GM12878 (cell line): ENCODE data around the gene ZWILCH. TPM values are rescaled to one million over a fixed set of nuclear protein-coding genes. Genes with fewer than 3 reads are reported as not detected.
"Not testable (repeated sequence)": the region's sequence is repeated elsewhere in the genome, so short reads cannot be mapped to it uniquely, and the experiment has no call there.

Experiments used
- ATAC-seq: fragments of 200-7000 bp; cut with Tn5 transposase; 3 replicates; pipeline ENCODE4 v1.9.1; 2020; ENCODE audit warnings: mild to moderate bottlenecking, moderate library complexity
- BruUV-seq: library from RNA; stranded (reverse); fragments of 400-500 nt; replicated peaks from 2 replicates; lab custom pipeline; 2021; lab: Mats Ljungman, UMichigan
- CTCF ChIA-PET: fragments of 300-600 bp; sonication (Branson Sonifier 250); formaldehyde crosslinking; extraction: SDS; loops from one replicate; lab custom pipeline; 2021; ENCODE audit warnings: inconsistent platforms; lab: Yijun Ruan, JAX
- POLR2A ChIA-PET: fragments of 350-600 bp; formaldehyde crosslinking; extraction: SDS; loops from one replicate; lab custom pipeline; 2021; ENCODE audit warnings: inconsistent platforms; lab: Charles Lee
- RAD21 ChIA-PET: fragments of 300-600 bp; sonication (Branson Sonifier 250); formaldehyde crosslinking; loops from one replicate; lab custom pipeline; 2023; ENCODE audit warnings: antibody characterized with exemption; ENCODE audit not compliant: unreplicated experiment; lab: Charles Lee
- SMC1A ChIA-PET: fragments of 300-600 bp; sonication (Branson Sonifier 250); formaldehyde crosslinking; loops from one replicate; lab custom pipeline; 2023; ENCODE audit not compliant: unreplicated experiment, uncharacterized antibody; lab: Charles Lee
- DNase-seq: peaks from one replicate; pipeline ENCODE4 v3.0.0-alpha.2; 2011; ENCODE audit warnings: low read depth, low spot score
- FAIRE-seq: peaks from 3 replicates; lab custom pipeline; 2011; peaks lifted over from hg19 to GRCh38; lab: Jason Lieb, UNC
- H2AFZ ChIP-seq: 2 replicates; pipeline ENCODE4 v1.6.0; 2011; ENCODE audit warnings: low read depth, low read length, control low read depth; ENCODE audit not compliant: control insufficient read depth
- H3K27ac ChIP-seq: 2 replicates; pipeline ENCODE4 v1.5.1; 2011; ENCODE audit warnings: control low read depth; ENCODE audit not compliant: control insufficient read depth, insufficient read depth
- H3K27me3 ChIP-seq, 2 experiments: replicated peaks in 1 of 2; 2 replicates each; pipeline versions ENCODE4 v1.6.0 to v1.6.1; 2011; ENCODE audit warnings: low read length in 1 of 2; ENCODE audit not compliant: control insufficient read depth in 2 of 2, insufficient read depth in 2 of 2
- H3K36me3 ChIP-seq, 2 experiments: 2 replicates each; pipeline ENCODE4 v1.5.1; 2011; ENCODE audit warnings: low read length in 1 of 2; ENCODE audit not compliant: control insufficient read depth in 2 of 2, insufficient read depth in 2 of 2
- H3K4me1 ChIP-seq: 2 replicates; pipeline ENCODE4 v1.6.1; 2011; ENCODE audit warnings: mild to moderate bottlenecking, low read length, moderate library complexity, mixed read lengths; ENCODE audit not compliant: control insufficient read depth, insufficient read depth
- H3K4me2 ChIP-seq: 2 replicates; pipeline ENCODE4 v1.6.0; 2011; ENCODE audit warnings: control low read depth; ENCODE audit not compliant: control insufficient read depth, insufficient read depth
- H3K4me3 ChIP-seq: fragments of 200-600 bp; sonication (generic); 2 replicates; pipeline ENCODE4 v1.5.1; 2016
- H3K79me2 ChIP-seq: 2 replicates; pipeline ENCODE4 v1.6.0; 2011; ENCODE audit warnings: low read length; ENCODE audit not compliant: control insufficient read depth, insufficient read depth
- H3K9ac ChIP-seq: 2 replicates; pipeline ENCODE4 v1.8.0; 2011; ENCODE audit warnings: low read length, control low read depth, mixed read lengths; ENCODE audit not compliant: control insufficient read depth, insufficient read depth
- H3K9me3 ChIP-seq: replicated peaks from 3 replicates; pipeline ENCODE4 v1.5.1; 2011; ENCODE audit warnings: mild to moderate bottlenecking, low read length; ENCODE audit not compliant: control insufficient read depth, insufficient read depth
- H4K20me1 ChIP-seq: 2 replicates; pipeline ENCODE4 v1.6.0; 2011; ENCODE audit not compliant: control insufficient read depth, insufficient read depth
- IRF4 ChIP-seq: IDR thresholded peaks from 2 replicates; pipeline ENCODE4 v1.6.1; 2011; ENCODE audit warnings: low read depth, low read length
- NR2F1 ChIP-seq: fragments of 450-650 bp; conservative IDR thresholded peaks from 2 replicates; pipeline ENCODE4 v1.6.1; 2017; ENCODE audit warnings: mild to moderate bottlenecking
- RAD51 ChIP-seq: fragments of 450-650 bp; IDR thresholded peaks from 2 replicates; pipeline ENCODE4 v1.6.1; 2016; ENCODE audit warnings: moderate library complexity, mild to moderate bottlenecking, inconsistent platforms
- ZNF24 ChIP-seq: fragments of 450-650 bp; IDR thresholded peaks from 2 replicates; pipeline ENCODE4 v1.6.1; 2017; ENCODE audit warnings: antibody characterized with exemption, mild to moderate bottlenecking
- WGBS: methylation state at CpG from one replicate; pipeline ENCODE4 v1.1.6; 2016; ENCODE audit warnings: low lambda C conversion rate; ENCODE audit not compliant: insufficient replicate concordance, insufficient coverage; ENCODE audit errors: missing lambda C conversion rate; 5-methylcytosine and 5-hydroxymethylcytosine counted together
- in situ Hi-C: fragments of 300-500 bp; cut with MboI; formaldehyde crosslinking; loops from 9 replicates; pipeline ENCODE4 v1.14.3; 2018; ENCODE audit warnings: mixed read lengths
- intact Hi-C: fragments of 100-400 bp; cut with micrococcal nuclease; formaldehyde crosslinking; loops from one replicate; pipeline ENCODE4 v1.14.2; 2022; ENCODE audit not compliant: unreplicated experiment
- polyA plus RNA-seq, 11 experiments: library from polyadenylated mRNA; depleted of rRNA in 4 of 11; unstranded in 6 of 11; stranded (reverse) in 5 of 11; fragments of >200 nt; fragmentation: Nextera tagmentation in 4 of 11; fragmentation: Illumina TruSeq in 1 of 11; extraction: Ambion mirVana in 4 of 11; extraction: Trizol in 1 of 11; gene quantifications; 1 replicate in 1 of 11; 2 replicates in 10 of 11; pipeline versions ENCODE4 v1.2.1 to v1.2.3, GENCODE V29; 2011 to 2016; ENCODE audit warnings: inconsistent platforms in 2 of 11, missing spikeins in 2 of 11, low read depth in 1 of 11
- total RNA-seq, 4 experiments: library from RNA; depleted of rRNA in 3 of 4; stranded (reverse); fragments of >200 nt in 3 of 4; fragmentation: Illumina TruSeq in 1 of 4; extraction: Trizol in 1 of 4; gene quantifications; 2 replicates each; pipeline versions ENCODE4 v1.2.1 to v1.2.3, GENCODE V29; 2013 to 2021
- TF ChIP-seq, protein P1 (sequence below): fragments of 450-650 bp; IDR thresholded peaks from 2 replicates; pipeline ENCODE4 v1.6.1; 2017; ENCODE audit warnings: low read depth, mild to moderate bottlenecking, moderate library complexity
- TF ChIP-seq, protein P2 (sequence below): fragments of 450-650 bp; IDR thresholded peaks from 2 replicates; pipeline ENCODE4 v1.6.1; 2018; ENCODE audit warnings: mild to moderate bottlenecking, low read depth, moderate library complexity; ENCODE audit not compliant: partially characterized antibody
- TF ChIP-seq, protein P3 (sequence below): IDR thresholded peaks from 2 replicates; pipeline ENCODE4 v1.6.1; 2011; ENCODE audit warnings: mild to moderate bottlenecking, low read depth, low read length, moderate library complexity; ENCODE audit not compliant: insufficient replicate concordance
- TF ChIP-seq, protein P4 (sequence below): IDR thresholded peaks from 2 replicates; pipeline ENCODE4 v1.6.1; 2012; ENCODE audit warnings: low read depth, low read length, improper control_type of control experiment

Gene ZWILCH
- total and polyA plus RNA-seq, 10 of the 15 experiments (the other 5 are each of a cell fraction or from before 2014, with no cell fraction given) = 15.6 to 73.9 (median 32.4) TPM

DNA sequence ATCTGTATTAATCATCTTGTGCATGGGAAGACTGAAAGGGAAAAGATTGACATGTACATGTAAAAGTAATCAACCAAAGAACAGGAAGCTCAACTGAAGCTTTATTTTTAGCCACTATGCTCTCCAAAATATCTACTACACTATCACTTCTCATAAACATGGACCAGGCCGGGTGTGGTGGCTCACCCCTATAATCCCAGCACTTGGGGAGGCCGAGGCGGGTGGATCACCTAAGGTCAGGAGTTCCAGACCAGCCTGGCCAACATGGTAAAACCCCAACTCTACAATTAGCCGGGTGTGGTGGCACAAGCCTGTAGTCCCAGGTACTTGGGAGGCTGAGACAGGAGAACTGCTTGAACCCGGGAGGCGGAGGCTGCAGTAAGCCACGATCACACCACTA is 4.8 kb upstream of the ZWILCH start:
- FAIRE-seq, POLR2A ChIA-PET, H4K20me1 ChIP-seq, H3K27ac ChIP-seq, DNase-seq, BruUV-seq, intact Hi-C loops, ATAC-seq, H2AFZ ChIP-seq, H3K9ac ChIP-seq, H3K4me2 ChIP-seq, H3K4me1 ChIP-seq, H3K27me3 ChIP-seq, H3K9me3 ChIP-seq: not testable (repeated sequence)
- SMC1A ChIA-PET = interaction anchor here (0.8 to 6.2 kb wide), 4 partner anchors 12 to 114 kb away, joined by 3 to 51 read pairs (median 3); partner anchors contain the start of gene MAP2K1
- RAD21 ChIA-PET = interaction anchor here (1.3 kb wide), 1 partner anchor 114 kb away, joined by 3 read pairs; no protein-coding TSS in a partner anchor
- in situ Hi-C loops = loop anchor here (5.0 kb wide), 1 partner anchor 143 kb away; the partner anchor contains the start of gene TIPIN
- peaks cover 66% of the 10 kb centered on the region for H3K79me2 ChIP-seq
- CTCF ChIA-PET = interaction anchor here (0.9 to 5.2 kb wide), 5 partner anchors 12 to 209 kb away, joined by 3 to 103 read pairs (median 44); partner anchors contain the start of genes DIS3L and MAP2K1
- 0 out of 2 replicates have a peak overlapping the region, but pooled peaks have one; percentile 20 for H3K4me3 ChIP-seq
- WGBS = 66% methylated on average over 7 of the region's 7 CpGs
- peaks cover 7 to 34% of the 10 kb centered on the region in 2 experiments for H3K36me3 ChIP-seq

DNA sequence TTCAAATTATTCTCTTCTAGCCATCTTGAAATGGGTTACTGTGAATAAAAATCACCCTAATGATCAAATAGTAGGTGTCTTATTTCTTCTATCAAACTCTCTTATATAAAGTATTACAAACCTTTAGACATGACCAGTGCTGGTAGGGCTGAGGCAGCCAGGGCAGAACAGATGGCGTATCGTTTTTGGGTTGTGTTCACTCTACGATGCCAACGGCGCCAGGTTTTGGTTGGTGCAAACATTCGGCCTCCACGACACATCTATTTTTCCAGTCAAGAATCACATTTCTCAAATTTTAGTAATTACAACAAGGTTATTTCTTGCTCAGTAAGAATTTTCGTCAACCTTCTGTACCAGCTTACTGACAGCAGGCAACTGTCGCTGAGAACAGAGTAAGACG is 2.6 kb upstream of the ZWILCH start:
- ChIA-PET SMC1A (interaction anchor here (1.0 kb wide), 1 partner anchor 64 kb away, joined by 3 read pairs; no protein-coding TSS in a partner anchor), POLR2A (interaction anchor here (1.9 kb wide), 1 partner anchor 30 kb away, joined by 5 read pairs; no protein-coding TSS in a partner anchor), RAD21 (interaction anchor here (0.6 kb wide), 1 partner anchor 116 kb away, joined by 3 read pairs; the partner anchor contains the start of gene MAP2K1), CTCF (interaction anchor here (1.9 kb wide), 1 partner anchor 115 kb away, joined by 11 read pairs; the partner anchor contains the start of gene MAP2K1)
- peak overlapping the region; percentile 39 for H3K4me2 ChIP-seq
- 4% methylated on average over 10 of the region's 10 CpGs for WGBS
- peak overlapping the region; percentile 97; the same call in 1 of the 2 replicates for H3K27ac ChIP-seq
- H3K79me2 ChIP-seq = peaks cover 71% of the 10 kb centered on the region
- BruUV-seq = no TSS peak
- FAIRE-seq (no peak), ATAC-seq (no peak), DNase-seq (no peak)
- peak overlapping the region; percentile 97 for H3K9ac ChIP-seq
- H4K20me1 ChIP-seq = peaks cover 3% of the 10 kb centered on the region; the same call in 1 of the 2 replicates
- in situ Hi-C loops = loop anchor here (5.0 kb wide), 1 partner anchor 145 kb away; the partner anchor contains the start of gene TIPIN
- no peak overlapping the region for H2AFZ ChIP-seq
- H3K4me3 ChIP-seq = peak overlapping the region; percentile 99
- no peaks in the 10 kb centered on the region for H3K9me3 ChIP-seq
- intact Hi-C loops = loop anchor here (2.0 kb wide), 1 partner anchor 64 kb away; no protein-coding TSS in a partner anchor
- H3K27me3 ChIP-seq = no peaks in the 10 kb centered on the region
- H3K4me1 ChIP-seq = peaks cover 4% of the 10 kb centered on the region; the same call in 1 of the 2 replicates
- peaks cover 7 to 34% of the 10 kb centered on the region in 2 experiments for H3K36me3 ChIP-seq
- TF ChIP-seq, protein P1, sequence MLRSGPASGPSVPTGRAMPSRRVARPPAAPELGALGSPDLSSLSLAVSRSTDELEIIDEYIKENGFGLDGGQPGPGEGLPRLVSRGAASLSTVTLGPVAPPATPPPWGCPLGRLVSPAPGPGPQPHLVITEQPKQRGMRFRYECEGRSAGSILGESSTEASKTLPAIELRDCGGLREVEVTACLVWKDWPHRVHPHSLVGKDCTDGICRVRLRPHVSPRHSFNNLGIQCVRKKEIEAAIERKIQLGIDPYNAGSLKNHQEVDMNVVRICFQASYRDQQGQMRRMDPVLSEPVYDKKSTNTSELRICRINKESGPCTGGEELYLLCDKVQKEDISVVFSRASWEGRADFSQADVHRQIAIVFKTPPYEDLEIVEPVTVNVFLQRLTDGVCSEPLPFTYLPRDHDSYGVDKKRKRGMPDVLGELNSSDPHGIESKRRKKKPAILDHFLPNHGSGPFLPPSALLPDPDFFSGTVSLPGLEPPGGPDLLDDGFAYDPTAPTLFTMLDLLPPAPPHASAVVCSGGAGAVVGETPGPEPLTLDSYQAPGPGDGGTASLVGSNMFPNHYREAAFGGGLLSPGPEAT = no peak
- TF ChIP-seq, protein P2, sequence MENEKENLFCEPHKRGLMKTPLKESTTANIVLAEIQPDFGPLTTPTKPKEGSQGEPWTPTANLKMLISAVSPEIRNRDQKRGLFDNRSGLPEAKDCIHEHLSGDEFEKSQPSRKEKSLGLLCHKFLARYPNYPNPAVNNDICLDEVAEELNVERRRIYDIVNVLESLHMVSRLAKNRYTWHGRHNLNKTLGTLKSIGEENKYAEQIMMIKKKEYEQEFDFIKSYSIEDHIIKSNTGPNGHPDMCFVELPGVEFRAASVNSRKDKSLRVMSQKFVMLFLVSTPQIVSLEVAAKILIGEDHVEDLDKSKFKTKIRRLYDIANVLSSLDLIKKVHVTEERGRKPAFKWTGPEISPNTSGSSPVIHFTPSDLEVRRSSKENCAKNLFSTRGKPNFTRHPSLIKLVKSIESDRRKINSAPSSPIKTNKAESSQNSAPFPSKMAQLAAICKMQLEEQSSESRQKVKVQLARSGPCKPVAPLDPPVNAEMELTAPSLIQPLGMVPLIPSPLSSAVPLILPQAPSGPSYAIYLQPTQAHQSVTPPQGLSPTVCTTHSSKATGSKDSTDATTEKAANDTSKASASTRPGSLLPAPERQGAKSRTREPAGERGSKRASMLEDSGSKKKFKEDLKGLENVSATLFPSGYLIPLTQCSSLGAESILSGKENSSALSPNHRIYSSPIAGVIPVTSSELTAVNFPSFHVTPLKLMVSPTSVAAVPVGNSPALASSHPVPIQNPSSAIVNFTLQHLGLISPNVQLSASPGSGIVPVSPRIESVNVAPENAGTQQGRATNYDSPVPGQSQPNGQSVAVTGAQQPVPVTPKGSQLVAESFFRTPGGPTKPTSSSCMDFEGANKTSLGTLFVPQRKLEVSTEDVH = no peak
- TF ChIP-seq IRF4 (no peak), RAD51 (no peak), NR2F1 (no peak), ZNF24 (no peak)
- TF ChIP-seq, protein P3, sequence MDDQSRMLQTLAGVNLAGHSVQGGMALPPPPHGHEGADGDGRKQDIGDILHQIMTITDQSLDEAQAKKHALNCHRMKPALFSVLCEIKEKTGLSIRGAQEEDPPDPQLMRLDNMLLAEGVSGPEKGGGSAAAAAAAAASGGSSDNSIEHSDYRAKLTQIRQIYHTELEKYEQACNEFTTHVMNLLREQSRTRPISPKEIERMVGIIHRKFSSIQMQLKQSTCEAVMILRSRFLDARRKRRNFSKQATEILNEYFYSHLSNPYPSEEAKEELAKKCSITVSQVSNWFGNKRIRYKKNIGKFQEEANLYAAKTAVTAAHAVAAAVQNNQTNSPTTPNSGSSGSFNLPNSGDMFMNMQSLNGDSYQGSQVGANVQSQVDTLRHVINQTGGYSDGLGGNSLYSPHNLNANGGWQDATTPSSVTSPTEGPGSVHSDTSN = no peak
- TF ChIP-seq, protein P4, sequence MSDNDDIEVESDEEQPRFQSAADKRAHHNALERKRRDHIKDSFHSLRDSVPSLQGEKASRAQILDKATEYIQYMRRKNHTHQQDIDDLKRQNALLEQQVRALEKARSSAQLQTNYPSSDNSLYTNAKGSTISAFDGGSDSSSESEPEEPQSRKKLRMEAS = no peak
